Astrocyte of the spinal cord (primary cell): Measurements from ENCODE around the gene ERBIN.

Source experiments
- DNase-seq: peaks from one replicate; pipeline ENCODE4 v3.0.0; 2011; ENCODE audit warnings: low read depth, low spot score
- H3K4me3 ChIP-seq: 2 replicates; pipeline ENCODE4 v1.5.1; 2011; ENCODE audit warnings: low read depth, mild to moderate bottlenecking, low read length, moderate library complexity
- CTCF ChIP-seq: IDR thresholded peaks from 2 replicates; pipeline ENCODE4 v1.5.1; 2012; ENCODE audit warnings: low read depth, mild to moderate bottlenecking, low read length, inconsistent platforms
- in situ Hi-C: cut with HindIII; loops from 2 replicates; pipeline ENCODE4 v1.10.0; 2017; ENCODE audit warnings: low sequenced_read_pairs

ERBIN gene

GRCh38 chr5:65892801-65893200 lies 33.6 kb upstream of the ERBIN start:
- no peak for DNase-seq
- no peak overlapping the region for H3K4me3 ChIP-seq
- in situ Hi-C loops, result no loop called here
- no peak for TF ChIP-seq CTCF

GRCh38 chr5:65893749-65894430 lies 32.5 kb upstream of the ERBIN start:
- in situ Hi-C loops, result no loop called here
- DNase-seq, result no peak
- no peak for TF ChIP-seq CTCF
- no peak overlapping the region for H3K4me3 ChIP-seq

- TF ChIP-seq CTCF, result no peak
- in situ Hi-C loops, result no loop called here
- no peak overlapping the region for H3K4me3 ChIP-seq
- DNase-seq, result no peak
These were observed 30.5 kb upstream of the ERBIN start for GRCh38 chr5:65895891-65896290.

- TF ChIP-seq CTCF, result no peak
- H3K4me3 ChIP-seq, result no peak overlapping the region
- DNase-seq, result no peak
- in situ Hi-C loops, result no loop called here
These were observed 25.6 kb upstream of the ERBIN start for GRCh38 chr5:65900746-65901145.

- no peak for DNase-seq
- H3K4me3 ChIP-seq, result no peak overlapping the region
- in situ Hi-C loops, result no loop called here
- TF ChIP-seq CTCF, result no peak
These were observed 24.3 kb upstream of the ERBIN start for GRCh38 chr5:65902104-65902503.

GRCh38 chr5:65903581-65903980 lies 22.8 kb upstream of the ERBIN start:
- DNase-seq, result no peak
- in situ Hi-C loops, result no loop called here

More at GRCh38 chr5:65903581-65903980, 22.8 kb upstream of the ERBIN start:
- no peak for TF ChIP-seq CTCF
- H3K4me3 ChIP-seq, result no peak overlapping the region
